IPS-18c (cell line): Measurements from ENCODE around the gene HNRNPH3.

Experiments
- H3K4me3 ChIP-seq: 2 replicates; pipeline ENCODE4 v1.7.0; 2013; ENCODE audit warnings: low read depth, mild to moderate bottlenecking, low read length, moderate library complexity; ENCODE audit not compliant: insufficient read depth
- H3K9me3 ChIP-seq: one replicate; pipeline ENCODE4 v1.6.1; 2013; ENCODE audit warnings: mild to moderate bottlenecking, low read length, moderate library complexity; ENCODE audit not compliant: control insufficient read depth, insufficient read depth

The HNRNPH3 gene

DNA sequence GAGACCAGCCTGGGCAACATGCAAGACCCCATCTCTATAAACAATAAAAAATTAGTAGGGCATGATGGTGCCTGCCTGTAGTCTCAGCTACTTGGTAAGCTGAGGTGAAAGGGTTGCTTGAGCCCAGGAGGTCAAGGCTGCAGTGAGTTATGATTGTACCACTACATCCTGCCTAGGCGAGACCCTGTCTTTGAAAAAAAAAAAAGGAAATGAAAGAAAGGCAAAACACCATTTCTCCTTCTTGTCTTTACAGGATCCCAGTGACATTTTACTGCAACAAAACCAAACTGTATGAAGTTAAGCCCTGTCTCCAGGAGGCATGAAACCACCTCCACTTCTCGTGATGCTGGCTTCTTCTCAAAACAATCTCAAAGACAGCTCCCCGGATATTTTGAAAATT is 30.7 kb downstream of the HNRNPH3 start:
- Histone ChIP-seq H3K4me3 (no peak overlapping the region), H3K9me3 (no peaks in the 10 kb centered on the region)

GRCh38 chr10:68364101-68364886 is 32.4 kb downstream of the HNRNPH3 start:
- Histone ChIP-seq H3K4me3 (no peak overlapping the region), H3K9me3 (no peaks in the 10 kb centered on the region)

GRCh38 chr10:68365611-68366010 is 33.7 kb downstream of the HNRNPH3 start:
- no peak overlapping the region for H3K4me3 ChIP-seq
- no peaks in the 10 kb centered on the region for H3K9me3 ChIP-seq

GRCh38 chr10:68366600-68366999 is 34.7 kb downstream of the HNRNPH3 start:
- Histone ChIP-seq H3K9me3 (no peaks in the 10 kb centered on the region), H3K4me3 (no peak overlapping the region)

DNA sequence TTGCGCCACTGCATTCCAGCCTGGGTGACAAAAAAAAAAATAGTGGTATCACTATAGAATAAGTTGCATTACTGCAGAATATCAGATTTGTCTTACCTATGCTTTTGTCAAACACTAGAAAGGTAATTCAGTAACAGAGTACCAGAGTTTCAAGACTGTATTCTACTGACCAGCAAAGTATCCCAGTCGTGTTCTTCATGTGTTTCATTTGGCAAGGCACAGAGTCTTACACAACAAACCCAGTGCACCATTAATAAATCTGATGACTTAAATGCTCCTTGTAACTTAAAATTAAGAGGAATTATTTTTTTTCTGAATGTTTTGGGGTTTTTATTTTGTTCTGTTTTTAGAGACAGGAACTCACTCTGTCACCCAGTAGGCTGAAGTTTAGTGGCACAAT is 35.3 kb downstream of the HNRNPH3 start:
- Histone ChIP-seq H3K9me3 (no peaks in the 10 kb centered on the region), H3K4me3 (no peak overlapping the region)

GRCh38 chr10:68371604-68372003 is 39.7 kb downstream of the HNRNPH3 start:
- no peak overlapping the region for H3K4me3 ChIP-seq
- peaks cover 8% of the 10 kb centered on the region for H3K9me3 ChIP-seq

DNA sequence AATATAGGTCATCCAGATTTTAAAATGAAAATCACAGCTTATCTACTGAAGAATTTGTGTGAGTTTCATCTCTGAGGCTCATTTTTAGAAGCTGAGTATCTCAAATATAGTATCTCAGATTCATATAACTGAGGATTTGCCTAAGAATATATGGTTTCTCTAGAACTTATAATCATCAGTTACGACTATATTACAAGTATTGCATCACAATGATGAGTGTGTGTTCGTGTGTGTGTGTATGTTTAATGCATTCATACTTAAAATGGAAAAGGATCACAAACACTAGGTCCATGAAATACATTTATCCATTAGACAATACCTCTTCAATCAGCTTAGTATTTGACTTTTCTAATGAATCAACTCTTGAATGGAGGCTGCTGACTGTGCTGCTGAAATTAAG is 53.9 kb downstream of the HNRNPH3 start:
- Histone ChIP-seq H3K4me3 (no peak overlapping the region), H3K9me3 (no peaks in the 10 kb centered on the region)
